GM18517 (cell line): ENCODE data around the gene ATP8A2.

Experiments
- ATAC-seq: cut with Tn5 transposase; IDR thresholded peaks from one replicate; pipeline ENCODE4 v1.9.1; 2021; ENCODE audit warnings: mild to moderate bottlenecking, moderate library complexity; ENCODE audit not compliant: unreplicated experiment

ATP8A2 gene

DNA sequence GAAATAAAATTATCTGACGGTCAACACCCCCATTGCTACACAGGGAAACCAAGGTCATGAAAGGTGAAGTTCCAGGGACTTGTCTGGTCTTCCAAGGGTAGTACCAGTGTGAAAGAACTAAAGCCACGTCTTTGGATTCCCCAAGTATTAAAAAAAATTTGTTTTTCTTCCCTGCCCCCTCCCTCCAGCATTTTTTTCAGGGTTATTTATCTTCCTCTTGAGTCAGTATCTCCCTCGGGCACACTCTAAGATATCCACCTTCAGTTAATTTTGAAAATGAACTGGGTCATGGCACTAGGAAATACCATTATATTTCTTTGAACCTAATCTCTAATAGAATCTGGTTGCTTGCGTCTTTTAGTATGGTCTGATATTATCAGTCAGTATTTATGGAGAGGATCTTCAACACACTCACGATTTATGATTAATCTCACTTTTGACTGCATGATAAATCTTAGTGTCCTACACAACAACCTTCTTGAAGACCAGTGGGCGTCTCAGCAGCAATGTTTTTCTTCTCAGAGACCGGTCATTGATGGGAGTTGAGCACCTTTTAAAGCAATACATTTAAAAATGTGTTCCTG is 9.1 kb downstream of the ATP8A2 start:
- ATAC-seq, result no peak

DNA sequence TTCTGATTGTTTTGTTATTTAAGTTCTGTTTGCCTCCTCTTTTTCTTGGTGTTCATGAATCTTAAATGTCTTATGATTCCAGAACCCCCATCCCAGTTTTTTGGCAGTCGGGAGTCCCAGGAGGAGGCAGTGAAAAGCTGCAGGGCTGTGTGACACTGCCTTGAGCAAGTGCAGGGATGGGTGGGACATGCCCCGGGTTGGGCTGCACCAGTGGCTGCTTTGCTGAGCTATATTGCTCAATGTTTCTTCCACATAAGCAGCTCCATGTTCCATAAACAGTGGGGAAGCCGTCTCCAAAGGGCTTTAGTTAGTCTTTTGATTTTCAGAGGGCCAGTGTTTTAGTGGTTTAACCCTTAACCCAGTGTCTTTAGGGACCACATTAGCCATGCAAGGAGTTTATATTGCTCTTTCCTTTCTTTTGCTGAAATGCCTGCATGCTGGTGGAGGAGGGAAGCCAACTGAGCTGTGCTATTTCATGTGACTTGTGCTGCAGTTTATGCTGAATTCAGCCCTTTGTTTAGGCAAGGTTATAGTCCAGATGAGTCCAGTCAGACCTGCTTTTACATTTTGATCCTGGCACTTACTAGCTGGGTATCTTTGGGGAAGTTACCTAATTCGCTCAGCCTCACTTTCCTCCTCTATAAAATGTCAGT is 13.1 kb downstream of the ATP8A2 start:
- ATAC-seq, result no peak

GRCh38 chr13:25391932-25392331 is 20.2 kb downstream of the ATP8A2 start:
- ATAC-seq, result no peak

DNA sequence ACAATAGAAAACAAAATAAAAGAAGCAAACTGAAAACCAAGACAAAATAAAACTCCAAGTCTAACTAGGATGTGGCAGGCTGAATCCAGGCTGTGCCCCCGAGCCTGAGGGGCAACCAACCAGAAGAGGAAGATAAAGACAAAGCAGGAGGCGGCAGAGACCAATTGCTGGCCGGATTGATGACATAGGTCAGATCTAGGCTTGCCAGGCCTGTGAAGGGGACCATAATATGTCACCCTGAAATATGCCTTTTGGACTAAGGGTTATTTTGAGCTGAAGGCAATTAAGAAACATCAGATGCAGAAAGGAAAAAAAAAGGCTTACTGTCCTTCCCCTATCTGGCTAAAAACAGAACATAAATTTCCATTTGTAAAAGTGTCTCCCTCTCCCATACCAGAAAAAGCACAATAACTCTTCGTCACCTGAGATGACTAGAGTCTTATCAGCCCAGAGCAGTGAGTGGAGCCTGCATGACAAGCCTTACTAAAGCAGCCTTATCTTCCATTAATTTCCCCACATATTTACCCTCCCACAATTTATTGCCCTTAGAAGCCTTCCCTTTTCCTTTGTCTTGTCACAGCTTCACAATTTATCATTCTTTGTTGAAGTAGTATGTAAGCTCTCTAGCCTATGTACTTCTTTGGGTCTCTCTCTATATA is 22.8 kb downstream of the ATP8A2 start:
- no peak for ATAC-seq

GRCh38 chr13:25397763-25398162 is 26.0 kb downstream of the ATP8A2 start:
- ATAC-seq, result no peak

GRCh38 chr13:25400925-25401324 is 29.2 kb downstream of the ATP8A2 start:
- no peak for ATAC-seq

DNA sequence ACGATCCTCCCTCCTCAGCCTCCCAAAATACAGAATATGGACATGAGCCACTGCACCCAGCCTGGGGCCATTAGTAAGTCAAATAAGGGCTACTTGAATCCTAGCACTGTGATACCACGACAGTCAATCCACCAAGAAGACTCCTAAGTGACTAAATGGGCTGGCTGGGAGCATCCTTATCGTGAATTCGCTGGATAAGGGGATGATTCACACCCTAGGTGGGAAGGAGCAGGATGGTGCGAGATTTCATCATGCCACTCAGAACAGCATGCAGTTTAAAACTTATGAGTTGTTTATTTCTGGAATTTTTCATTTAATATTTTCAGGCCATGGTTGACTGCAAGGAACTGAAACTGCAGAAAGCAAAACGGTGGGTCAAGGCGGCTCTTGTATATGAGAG is 30.2 kb downstream of the ATP8A2 start:
- ATAC-seq, result no peak

DNA sequence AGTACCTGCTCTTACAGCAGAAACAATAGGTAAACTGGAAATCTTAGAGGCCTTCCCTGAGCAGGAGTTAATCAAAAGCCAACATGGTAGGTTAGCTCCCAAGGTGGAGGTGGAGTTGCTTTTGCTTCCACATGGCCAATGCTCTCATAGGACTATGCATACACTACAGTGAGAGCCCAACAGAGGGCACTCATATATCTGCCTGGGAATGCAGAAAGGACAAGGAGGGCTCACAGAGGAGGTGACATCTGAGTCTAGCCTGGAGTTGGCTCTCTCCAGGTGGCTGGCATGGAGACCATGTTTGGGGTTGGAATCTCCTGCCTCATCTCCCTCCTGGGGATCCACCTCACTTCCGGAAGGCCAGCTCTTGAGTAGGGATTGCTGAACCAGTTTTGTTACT is 34.6 kb downstream of the ATP8A2 start:
- no peak for ATAC-seq

DNA sequence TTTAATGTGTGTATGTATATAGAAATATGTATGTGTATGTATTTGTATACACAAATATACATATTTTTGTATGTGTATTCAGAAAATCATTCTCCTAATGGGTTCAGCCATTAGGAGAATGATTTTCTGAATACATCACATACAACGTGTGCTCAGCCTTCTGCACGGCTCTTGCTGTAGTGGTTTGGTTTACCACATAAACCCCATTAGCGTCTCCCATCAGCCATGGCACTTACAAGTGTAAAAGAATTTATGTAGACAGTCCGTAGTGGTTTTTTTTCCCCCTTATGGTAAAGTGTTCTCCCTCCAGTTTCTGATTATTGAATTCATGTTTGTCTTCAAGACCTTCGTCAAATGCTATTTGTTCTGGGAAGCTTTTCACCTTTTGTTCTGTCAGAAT is 38.2 kb downstream of the ATP8A2 start:
- no peak for ATAC-seq

DNA sequence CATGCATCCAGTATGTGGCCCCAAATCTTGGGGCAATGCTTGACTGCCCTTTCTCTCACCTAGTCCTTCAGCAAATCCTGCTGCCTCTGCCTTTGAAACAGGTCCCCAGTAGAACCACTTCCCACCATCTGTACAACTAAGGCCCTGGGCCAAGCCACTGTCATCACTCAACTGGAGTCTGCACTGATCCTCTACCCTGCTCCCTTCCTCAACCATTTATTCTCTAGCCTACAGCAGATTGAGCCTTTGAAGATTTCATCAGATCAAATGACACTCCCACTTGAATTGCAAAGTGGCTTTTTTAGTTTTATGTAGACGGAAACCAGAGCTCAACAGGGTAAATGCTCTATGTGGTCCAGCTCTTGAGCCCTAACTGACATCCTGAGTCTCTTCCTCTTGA is 43.5 kb downstream of the ATP8A2 start:
- ATAC-seq, result no peak

DNA sequence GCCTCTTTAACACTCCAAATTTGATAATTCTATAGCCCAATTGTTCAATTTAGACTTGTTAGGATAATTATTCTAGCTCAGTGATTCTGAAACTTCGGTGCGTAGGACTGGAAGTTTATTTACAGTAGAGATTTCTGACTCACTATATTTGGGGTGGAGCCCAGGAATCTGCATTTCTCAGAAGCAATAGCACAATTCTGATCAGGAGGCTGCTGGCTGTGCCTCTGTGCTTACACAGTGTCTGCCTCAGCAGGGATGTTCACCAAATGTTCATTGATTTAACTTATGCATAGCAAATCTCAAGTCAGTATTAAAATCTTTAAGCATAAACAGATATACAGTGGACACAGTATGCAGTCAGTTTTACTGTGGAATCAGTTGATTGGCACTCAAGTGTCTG is 45.8 kb downstream of the ATP8A2 start:
- ATAC-seq, result no peak

GRCh38 chr13:25420161-25420560 is 48.4 kb downstream of the ATP8A2 start:
- no peak for ATAC-seq

GRCh38 chr13:25421612-25422011 is 49.8 kb downstream of the ATP8A2 start:
- no peak for ATAC-seq

- ATAC-seq, result no peak
Observed at GRCh38 chr13:25422153-25422552, 50.4 kb downstream of the ATP8A2 start.

GRCh38 chr13:25423831-25424230 is 52.1 kb downstream of the ATP8A2 start:
- no peak for ATAC-seq

DNA sequence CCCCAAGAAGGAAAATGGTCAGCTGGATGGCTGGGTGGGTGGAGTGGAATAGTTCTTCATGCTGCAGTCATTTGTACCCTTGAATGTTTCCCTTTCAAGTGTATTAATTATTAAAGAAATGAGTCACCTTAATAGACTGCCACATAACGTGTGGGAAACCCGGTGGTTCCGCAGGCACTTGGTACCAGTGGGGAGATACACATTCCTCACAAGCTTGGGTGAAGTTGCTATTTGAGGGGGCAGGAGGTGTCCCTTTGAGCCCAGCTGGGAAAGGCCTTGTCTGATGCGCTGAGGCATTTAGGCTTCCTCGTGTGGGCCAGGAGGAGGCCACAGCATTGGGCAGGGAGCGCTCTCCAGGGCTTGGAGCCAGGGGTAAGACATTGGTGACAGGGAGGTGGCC is 57.7 kb downstream of the ATP8A2 start:
- ATAC-seq, result no peak

DNA sequence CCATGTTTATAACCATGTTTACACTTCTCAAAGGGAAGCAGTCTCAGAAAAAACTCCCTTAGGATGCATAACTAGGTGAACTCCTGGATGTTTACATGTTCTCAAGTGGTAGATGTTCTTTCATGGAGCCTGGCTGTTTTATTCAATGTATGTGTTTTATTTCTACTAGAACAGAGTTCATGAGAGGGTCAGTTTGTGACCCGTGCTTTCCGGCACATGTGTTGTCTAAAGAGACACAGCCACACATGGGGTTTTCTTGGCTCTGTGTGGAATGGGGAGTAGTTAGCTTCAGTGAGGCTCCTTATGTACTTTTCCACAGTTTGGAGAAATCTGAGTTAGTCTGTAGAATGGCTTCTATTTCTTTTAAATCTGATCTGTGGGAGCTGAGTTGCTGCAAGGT is 60.9 kb downstream of the ATP8A2 start:
- no peak for ATAC-seq

- ATAC-seq, result no peak
Observed at GRCh38 chr13:25440061-25440460, 68.3 kb downstream of the ATP8A2 start.

DNA sequence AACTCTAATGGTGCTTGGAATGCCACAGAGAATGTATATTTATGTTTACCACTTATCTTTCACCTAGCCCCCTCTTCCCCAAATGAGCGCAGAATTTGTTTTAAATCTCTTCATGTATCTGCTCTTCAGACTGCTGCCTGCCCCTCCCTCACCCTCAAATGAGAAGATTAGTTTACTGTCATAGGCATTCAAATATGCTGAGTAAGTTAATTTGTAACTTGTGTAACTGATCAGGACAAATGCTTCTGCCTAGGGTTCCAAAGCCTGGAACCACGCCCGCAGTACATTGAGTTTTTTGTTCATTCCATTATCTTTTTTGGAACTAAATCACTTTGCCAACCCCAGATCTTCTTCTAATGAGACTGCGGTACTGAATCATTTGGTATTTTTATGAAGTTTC is 74.5 kb downstream of the ATP8A2 start:
- no peak for ATAC-seq

DNA sequence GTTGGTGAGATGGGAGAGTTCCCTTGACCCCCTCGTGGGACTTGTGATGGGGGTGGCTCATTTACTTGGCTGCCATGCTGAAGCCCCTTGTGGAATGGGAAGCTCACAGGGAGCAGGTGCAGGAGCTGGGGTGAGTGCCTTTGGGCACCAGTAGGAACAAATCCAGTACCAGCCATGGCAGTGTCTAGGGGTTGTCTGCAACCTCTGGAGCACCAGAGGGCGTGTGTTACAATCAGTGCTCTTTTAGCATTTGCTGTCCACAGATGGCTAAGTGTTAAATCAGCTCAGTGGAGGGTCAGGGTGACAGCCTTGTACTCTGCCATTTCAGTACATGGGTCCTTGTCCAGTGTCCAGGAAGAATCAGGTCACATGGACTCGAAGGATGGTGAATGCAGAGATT is 75.6 kb downstream of the ATP8A2 start:
- no peak for ATAC-seq

- ATAC-seq, result no peak
Observed at GRCh38 chr13:25453850-25454365, 82.1 kb downstream of the ATP8A2 start.

- no peak for ATAC-seq
Observed at GRCh38 chr13:25455146-25455545, 83.4 kb downstream of the ATP8A2 start.
